GM20000 (cell line): Measurements from ENCODE around the gene ABLIM2.

Experiments
- DNase-seq: peaks from one replicate; pipeline ENCODE4 v3.0.0; 2012; ENCODE audit warnings: low spot score
- TF ChIP-seq, protein P1 (sequence below): IDR thresholded peaks from 2 replicates; pipeline ENCODE4 v1.5.1; 2012; ENCODE audit warnings: mild to moderate bottlenecking, control low read depth; ENCODE audit errors: extremely low read depth, missing control alignments

ABLIM2 gene

DNA sequence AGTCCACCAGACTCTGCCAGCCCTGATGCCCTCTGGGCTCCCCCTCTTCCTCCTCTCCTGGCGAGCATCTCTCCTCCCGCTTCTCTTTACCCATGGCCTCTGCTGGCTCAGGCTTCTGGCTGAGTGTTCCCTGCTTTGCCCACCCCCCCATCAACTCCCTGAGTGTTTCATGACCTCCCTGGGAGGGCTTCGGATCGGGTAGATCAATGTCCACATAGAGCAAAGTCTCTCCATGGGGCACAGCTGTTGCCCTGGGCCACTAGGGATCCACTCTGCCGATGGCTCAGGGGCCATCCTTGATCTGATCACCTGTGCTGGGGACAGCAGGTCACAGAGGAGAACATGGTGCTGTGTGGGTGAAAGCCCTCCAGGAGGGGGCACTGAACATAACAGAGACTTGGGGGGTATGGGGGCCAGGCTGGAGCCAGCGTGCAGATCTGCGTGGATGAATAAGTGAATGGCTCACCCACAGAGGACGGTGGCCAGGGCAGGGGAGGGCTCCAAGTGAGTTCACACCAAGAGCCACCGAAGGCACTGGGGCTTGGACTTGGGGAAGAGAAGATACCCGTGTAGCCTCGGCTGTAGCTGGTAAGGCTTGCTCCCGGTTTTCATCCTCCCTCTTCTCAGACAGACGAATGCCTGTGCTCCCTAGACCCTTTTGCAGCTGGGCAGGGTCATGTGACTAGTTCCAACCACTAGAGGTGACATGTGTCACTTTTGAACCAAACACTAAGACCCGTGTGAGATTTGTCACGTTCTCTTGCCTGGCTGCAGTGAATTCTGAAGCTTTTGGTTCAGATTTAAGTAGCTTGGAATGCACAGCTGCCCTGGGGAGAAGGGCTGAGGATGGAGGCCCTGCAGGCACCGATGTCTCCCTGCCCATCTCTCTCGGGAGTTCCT is 195.8 kb downstream of the ABLIM2 start:
- no peak for DNase-seq
- TF ChIP-seq, protein P1, sequence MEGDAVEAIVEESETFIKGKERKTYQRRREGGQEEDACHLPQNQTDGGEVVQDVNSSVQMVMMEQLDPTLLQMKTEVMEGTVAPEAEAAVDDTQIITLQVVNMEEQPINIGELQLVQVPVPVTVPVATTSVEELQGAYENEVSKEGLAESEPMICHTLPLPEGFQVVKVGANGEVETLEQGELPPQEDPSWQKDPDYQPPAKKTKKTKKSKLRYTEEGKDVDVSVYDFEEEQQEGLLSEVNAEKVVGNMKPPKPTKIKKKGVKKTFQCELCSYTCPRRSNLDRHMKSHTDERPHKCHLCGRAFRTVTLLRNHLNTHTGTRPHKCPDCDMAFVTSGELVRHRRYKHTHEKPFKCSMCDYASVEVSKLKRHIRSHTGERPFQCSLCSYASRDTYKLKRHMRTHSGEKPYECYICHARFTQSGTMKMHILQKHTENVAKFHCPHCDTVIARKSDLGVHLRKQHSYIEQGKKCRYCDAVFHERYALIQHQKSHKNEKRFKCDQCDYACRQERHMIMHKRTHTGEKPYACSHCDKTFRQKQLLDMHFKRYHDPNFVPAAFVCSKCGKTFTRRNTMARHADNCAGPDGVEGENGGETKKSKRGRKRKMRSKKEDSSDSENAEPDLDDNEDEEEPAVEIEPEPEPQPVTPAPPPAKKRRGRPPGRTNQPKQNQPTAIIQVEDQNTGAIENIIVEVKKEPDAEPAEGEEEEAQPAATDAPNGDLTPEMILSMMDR, result no peak

DNA sequence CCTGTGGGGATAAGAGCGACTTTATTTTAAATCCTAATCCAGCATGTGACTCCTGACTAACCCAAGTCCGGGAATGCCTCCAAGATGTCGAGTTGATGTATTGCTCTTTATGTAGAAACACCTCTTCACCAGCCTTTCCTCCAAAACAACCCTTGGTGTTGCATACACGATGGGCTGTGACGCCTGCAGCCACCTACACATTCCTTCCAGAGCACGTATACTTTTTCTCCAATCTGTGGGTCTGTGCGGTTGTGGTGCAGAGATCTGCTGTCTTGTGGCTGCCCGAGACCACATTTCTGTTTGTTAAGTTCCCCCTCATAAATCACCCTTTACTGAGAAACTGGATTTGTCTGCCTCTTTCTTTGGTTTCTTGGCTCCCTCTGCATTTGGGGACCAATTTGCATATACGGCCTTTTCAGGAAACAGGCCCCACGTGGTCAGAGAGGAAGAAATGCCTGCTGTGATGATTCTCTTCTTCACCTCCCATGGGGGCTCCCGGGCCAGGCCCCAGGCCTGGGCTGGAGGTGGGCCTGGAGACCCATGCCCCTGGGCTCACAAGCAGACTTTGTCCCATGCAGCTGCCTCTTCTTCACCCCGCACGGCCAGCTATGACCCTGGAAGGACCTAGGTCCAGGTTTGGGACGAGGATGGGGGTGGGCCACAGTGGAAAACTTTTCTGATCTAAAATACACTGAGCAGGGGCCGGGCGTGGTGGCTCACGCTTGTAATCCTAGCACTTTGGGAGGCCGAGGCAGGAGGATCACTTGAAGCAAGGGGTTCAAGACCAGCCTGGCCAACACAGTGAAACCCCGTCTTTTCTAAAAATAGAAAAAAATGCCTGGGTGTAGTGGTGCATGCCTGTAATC is 197.6 kb downstream of the ABLIM2 start:
- peak; percentile 56 for DNase-seq
- TF ChIP-seq, protein P1, result no peak

DNA sequence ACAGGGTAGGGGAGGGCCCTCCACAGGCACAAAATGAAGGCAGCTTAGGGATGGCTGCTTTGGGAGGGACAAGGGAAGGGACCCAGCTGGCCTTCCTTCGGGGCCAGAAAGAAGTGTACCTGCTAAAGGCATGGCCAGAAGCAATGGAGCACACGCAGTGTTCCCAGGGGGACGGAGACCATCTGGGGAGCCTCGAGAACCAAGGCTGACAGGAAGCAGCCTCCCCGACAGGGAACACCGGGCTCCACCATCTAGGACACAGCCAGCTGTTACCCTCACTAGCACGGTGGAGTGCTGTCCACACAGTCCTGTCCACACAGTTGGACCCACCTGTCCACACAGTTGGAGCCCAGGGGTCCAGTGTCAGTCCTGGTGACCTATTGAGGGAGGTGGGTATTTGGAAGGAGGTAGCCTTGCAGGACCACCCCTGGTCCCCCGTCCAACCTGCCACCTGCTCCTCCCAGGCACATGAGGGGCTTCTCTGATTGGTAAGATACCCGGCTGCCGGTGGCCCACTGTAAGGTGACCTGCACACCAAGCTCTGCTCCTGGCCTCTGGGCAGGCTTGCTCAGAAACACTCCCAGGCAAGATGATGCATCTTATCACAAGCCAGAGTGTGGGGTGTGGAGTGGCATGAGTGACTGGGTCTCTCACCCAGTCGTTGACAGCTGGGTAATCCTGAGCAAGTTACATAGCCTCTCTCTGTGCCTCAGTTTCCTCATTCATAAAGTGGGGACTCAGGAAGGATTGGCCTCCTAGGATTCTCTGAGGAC is 198.4 kb downstream of the ABLIM2 start:
- TF ChIP-seq, protein P1, result no peak
- no peak for DNase-seq

DNA sequence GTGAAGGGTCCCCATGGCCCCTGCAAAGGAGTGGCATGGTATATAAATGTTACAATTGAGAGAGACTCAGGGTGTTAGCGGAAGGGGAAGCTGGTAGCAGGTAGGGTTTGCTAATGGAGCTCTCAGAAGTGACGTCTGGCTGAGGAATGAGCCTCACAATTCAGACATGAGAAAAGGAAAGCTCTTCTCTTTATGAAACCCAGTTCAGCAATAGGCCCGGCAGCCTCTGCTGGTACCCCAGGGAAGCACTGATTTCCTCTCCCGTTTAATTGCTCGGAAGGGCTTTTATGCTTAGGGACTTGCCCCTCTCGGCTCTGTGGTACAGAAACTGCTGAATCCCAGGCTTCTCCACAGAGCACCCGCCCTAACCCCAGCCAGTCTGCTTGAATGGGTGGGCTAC is 199.5 kb downstream of the ABLIM2 start:
- no peak for DNase-seq
- TF ChIP-seq, protein P1, result no peak

DNA sequence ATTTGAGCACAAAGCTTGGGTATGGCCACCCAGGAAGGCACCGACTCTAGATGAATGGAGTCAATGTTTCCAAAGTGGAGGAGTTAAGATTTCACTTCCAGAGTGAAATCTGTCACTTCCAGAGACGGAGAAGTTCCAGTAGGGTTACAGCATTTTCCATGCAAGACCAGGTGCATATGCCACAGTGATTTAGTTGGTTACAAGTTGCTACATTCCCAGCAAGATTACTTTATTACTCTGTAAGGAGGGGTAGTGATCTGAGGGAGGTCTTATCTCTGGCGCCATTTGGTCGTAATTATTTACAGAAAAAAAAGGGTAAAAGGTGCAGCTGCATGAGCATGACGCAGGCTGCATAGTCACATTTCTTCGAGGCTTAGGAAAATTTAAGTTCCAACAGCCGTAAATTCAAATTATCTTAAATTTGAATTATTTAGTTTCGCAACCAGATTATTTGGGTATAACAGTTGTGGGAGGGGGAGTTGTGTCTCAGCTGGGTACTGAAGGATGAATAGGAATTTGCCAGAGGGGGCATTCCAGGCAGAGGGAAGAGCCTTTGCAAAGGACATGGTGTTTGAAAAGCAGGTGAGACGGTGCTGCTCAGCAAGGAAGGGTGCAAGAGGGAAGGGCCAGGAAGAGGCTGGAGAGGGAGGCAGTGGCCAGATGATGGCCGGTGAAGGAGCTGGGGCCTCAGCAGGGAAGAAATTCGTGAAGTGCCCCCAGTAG is 201.5 kb downstream of the ABLIM2 start:
- TF ChIP-seq, protein P1, result no peak
- DNase-seq, result no peak

DNA sequence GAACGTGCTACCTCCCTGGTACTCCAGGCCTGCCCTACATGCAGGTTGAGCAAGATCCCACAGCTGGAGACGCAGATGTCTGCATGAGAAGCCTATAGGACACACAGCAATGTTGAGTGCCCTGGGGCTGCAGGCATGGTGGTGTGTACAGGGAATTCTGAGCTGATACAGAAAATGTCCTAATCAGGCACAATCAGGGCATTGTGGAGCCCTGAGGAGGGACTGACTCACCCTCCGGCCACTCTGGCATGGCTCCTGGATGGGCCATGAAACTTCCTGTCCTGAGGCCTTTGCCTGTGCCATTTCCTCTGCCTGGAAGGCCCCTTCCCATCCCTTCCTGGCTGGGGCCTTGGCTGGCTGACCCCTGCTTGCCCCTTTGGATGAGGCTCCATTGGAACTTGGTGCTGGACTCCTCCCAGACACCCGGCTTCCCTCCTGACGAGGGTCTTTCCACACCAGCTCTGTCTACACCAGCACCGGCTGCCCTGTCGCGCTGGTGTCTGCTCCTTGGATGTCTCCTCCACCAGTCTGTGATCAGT is 202.3 kb downstream of the ABLIM2 start:
- DNase-seq, result no peak
- TF ChIP-seq, protein P1, result no peak
